Measurements from ENCODE around the gene XRCC2.
"Not testable (repeated sequence)": the region's sequence is repeated elsewhere in the genome, so short reads cannot be mapped to it uniquely, and the experiment has no call there.

Gene XRCC2

DNA sequence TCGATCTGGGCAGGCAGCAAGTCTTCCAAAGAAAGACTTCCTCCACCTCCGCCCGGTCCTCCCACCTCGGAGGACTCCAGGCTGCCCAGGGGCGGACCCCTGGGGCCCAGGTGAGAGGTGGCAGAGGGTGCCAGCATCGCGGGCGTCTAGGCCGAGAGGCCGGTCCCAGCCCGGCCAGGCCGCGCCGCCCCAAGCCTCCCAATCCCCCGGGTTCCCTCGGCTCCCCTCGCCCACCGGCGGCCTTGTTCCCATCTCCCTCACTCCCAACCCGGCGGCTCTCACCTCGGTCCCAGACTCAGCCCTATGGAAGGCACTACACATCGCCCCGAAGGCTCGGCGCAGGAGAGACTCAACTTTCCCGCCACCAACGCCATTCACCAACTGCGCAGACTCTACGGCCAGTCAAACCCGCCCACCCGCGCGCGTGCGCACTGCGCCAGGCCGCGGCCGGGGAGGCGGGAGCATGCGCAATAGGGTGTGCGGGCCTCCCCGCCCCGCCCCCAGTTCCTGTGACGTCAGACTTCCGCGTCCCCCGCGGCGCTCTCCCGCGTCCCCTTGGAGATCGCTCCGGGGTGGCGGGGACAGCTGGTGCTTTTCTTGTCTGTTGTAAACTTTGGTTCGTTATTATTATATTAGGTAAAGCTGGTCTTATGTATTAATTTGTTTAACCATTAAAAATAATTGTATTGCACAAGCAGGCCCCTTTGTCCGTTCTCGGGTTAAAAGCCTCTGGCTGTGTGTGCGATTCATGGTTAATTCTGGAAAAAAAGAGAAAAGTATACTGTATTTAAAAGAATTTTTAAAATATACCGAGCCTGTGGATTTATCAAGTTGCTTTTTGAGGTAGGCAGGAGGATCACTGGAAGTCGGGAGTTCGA lies at the start of gene XRCC2:
Gene XRCC2 (minus strand): TSS at position 383 of the 878 bp plus-strand sequence. CDS start 62 bp downstream, at position 321.
- peak; percentile 98 for DNase-seq
- ATAC-seq, result peak; percentile 97

DNA sequence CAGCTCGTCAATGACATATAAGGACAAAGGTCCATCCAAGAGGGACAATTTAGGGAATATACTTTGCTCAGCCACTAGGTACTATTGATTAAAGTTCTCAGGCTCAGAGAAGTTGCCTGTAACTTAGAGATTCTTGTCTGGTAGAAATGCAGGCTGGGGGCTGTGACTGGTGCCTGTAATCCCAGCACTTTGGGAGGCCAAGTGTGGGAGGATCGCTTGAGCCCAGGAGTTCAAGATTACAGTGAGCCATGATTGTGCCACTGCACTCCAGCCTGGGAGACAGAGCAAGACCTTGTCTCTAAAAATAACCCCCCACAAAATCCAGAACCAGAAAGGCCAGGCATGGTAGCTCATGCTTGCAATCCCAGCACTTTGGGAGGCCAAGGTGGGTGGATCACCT lies 47.4 kb upstream of the XRCC2 start:
- DNase-seq (no peak), ATAC-seq (no peak)

DNA sequence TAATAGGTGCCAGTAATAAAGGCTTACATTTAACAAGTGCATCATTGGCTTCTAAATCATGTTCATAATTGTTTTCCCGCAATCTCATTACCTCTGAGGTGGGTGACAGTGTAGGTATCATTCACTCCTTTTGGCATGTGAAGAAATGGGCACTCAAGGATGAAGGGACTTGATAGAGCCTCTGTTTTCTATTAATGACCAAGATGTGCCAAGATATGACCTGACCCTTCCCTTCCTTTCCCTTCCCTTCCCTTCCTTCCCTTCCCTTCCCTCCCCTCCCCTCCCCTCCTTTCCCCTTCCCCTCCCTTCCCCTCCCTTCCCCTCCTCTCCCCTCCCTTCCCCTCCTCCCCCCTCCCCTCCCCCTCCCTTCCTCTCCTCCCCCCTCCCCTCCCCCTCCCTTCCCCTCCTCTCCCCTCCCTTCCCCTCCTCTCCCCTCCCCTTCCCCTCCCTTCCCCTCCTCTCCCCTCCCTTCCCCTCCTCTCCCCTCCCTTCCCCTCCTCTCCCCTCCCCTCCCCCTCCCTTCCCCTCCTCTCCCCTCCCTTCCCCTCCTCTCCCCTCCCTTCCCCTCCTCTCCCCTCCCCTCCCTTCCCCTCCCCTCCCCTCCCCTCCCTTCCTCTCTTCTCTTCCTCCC lies 36.6 kb upstream of the XRCC2 start:
- not testable (repeated sequence) for DNase-seq, ATAC-seq

DNA sequence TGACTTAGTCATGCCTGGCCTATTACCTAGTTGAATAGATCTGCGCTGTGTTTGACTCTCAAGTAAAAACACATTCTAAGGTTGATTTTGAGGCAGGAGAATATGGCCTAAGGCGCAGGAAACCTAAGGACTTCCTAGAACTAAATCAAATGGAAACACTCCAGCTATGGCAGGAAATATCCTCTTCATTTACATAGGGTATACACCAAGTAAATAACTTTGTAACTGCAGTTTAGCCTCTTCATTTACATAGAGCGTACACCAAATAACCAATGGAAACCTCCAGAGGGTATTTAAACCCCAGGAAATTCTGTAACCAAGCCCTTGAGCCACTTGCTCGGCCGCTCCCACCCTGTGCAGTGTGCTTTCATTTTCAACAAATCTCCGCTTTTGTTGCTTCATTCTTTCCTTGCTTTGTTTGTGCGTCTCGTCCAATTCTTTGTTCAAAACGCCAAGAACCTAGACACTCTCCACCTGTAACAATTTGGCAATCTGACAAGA lies 35.6 kb upstream of the XRCC2 start:
- DNase-seq, result no peak
- ATAC-seq, result no peak

DNA sequence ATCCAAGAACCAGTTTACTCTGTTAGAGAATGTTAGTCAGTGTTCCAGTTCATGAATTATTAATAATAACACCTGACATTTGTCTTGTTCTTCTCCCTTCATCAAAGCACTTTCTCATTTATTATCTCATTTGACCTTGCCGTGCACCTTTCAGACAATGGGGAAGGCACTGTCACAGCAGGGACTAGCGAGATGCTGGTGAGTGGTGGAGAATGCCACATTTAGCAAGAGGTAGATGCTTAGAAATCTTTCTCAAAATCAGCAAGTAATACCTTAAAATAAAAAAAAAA lies 34.2 kb upstream of the XRCC2 start:
- DNase-seq (no peak), ATAC-seq (no peak)

DNA sequence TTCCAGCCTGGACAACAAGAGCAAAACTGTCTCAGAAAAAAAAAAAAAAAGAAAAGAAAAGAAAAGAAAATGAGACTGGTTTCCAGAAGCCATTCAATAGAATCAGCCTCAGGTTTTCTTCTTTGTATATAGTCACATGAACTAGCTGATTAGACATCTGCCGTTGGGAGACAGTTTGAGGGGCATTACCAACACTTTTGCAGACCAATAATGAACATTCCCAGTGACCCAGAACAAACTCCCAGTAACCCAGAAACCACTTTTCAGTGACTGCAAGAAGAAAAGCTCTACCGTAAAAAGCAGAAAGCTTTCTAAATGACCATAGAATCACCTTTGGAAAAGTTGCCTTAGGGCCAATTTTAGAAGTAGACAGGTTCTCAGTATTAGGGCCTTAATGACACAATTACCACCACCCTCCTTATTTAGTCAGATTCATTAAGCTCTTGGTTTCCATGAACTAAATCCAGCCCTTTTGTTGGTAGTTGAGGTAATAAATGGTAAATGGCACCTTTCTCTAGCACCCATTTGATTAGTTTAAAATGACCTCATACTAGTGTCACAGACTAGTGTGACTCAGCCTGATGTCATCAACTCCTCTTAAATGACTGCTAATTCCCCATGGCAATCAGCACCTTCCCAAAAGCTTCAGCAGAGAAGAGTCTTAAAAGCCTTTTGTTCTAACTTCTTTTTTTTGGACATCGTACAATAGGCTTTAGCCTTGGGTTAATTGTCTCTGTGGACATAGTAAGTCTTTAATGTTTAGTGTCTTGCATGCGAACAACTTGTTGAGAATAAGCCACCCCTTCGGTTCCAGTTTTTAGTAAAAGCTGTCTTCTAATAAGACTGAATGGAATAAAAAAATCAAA lies 33.6 kb upstream of the XRCC2 start:
- DNase-seq (no peak), ATAC-seq (no peak)

DNA sequence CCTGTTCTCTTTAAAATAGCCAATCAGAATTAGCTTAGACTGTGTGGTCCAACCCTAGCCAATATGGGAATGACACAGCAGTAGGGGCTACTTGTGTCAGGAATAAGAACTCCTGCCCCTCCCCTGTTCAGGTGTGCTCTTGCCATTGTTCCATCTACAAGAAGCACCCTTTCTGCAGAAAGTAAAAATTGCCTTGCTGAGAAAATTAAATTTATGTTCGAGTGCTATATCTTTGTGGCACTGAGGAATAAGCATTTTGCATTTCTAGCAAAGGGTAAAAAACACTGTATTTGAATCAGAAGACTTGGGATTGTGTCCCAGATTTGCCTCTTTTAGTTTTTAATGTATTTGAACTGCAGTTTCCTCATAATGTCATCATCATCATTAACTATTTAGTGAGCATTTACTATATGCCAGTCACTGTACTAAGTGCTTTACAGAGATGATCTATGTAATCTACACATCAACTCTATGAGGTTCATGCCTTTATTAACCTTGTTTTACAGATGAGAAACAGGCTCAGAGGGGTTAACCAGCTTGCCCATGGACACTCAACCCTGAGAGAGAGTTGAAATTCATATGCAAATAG lies 28.9 kb upstream of the XRCC2 start:
- no peak for ATAC-seq
- DNase-seq, result no peak

DNA sequence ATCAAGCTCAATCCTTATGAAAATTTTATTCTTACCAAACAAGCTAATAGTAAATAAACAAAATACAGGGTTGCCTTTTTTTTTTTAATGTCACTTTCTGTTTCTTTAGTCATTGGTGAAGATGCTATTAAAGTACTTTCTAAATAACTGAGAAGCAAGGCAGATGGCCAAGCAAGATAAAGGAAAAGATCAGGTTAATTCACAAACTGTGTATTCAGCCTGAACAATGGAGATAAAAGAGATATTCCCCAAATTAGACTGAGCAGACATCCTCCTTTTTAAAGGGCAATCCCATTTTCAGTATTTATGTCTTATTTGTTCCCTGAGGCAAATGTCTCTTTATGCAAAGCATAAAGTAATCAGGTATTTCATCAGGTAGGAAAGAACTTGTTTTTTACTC lies 23.1 kb upstream of the XRCC2 start:
- DNase-seq (no peak), ATAC-seq (no peak)

DNA sequence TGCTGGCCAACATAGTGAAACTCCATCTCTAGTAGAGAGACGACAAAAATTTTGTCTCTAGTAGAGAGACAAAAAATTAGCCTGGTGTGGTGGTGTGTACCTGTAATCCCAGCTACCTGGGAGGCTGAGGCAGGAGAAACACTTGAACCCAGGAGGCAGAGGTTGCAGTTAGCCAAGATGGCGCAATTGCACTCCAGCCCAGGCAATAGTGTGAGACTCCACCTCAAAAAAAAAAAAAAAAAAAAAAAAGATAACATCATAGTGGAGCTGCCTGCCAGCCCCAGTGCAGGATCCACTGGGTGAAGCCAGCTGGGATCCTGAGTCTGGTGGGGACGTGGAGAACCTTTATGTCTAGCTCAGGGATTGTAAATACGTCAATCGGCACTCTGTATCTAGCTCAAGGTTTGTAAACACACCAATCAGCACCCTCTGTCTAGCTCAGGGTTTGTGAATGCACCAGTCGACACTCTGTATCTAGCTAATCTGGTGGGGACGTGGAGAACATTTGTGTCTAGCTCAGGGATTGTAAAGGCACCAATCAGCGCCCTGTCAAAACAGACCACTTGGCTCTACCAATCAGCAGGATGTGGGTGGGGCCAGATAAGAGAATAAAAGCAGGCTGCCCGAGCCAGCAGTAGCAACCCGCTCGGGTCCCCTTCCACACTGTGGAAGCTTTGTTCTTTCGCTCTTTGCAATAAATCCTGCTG lies 21.5 kb upstream of the XRCC2 start:
- DNase-seq, ATAC-seq: not testable (repeated sequence)

DNA sequence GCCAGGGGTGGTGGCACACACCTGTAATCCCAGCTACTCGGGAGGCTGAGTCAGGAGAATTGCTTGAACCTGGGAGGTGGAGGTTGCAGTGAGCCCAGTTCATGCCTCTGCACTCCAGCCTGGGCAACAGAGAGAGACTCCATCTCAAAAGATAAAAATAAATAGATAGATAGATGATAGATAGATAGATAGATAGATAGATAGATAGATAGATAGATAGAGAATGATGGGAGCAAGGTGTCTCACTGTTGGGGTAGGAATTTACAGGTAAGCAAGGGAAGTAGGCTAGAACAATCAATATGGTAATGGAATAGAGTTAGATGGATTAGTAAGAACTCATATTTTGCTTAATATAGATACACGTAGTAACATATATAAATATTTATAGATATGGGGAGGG lies 16.3 kb upstream of the XRCC2 start:
- ATAC-seq, DNase-seq: not testable (repeated sequence)

DNA sequence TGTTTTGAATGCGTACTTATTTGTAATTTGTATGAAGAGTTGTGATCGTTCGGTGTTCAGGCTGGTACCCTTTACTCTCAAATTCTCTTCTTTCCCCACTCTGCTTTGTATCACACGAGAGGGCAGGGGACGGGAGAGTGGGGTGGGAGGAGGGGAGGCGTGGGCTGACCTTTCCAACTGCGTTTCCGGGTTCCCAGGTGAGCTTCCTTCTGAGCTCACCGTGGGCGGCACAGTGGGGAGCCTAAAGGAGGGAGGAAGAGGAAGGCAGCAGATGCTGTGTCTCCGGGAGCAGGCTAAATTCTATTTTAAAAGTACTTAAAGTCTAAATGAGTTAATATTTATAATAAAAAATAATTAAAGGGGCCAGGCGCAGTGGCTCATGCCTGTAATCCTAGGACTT lies 7.4 kb upstream of the XRCC2 start:
- no peak for ATAC-seq
- DNase-seq, result no peak

DNA sequence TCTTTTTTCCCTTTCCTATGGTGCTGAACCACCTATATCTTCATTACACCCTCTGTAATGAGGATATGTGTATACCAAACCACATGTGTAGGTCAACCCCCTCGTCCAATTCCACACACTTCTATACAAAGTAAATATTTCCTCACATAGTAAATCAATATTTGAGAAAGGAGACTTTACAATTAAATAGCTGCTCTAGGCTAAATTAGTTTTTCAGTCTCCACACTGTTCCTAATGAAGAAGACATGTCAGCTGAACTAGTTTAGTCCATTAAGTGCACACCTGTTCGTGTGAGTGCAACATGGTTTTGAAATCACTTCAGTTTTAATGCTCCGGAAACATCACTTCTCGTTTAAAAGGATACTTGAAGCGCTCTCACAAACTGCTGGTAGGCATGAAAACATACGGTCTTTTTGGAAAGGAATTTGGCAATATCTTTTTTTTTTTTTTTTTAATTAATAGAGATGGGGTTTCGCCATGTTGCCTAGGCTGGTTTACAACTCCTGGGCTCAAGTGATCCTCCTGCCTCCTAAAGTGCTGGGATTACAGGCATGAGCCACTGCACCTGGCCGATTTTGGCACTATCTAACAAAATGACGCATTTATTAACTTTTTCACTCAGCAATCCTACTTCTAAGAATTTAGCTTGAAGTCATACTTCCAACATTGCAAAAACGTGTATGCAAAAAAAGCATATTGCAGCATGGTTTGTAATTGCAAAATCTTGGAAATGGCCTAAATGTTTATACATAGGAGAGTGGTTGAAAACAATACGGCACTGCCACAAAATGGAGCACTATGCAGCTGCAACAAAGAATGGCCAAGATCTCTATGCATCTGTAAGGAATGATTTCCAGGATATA lies 2.1 kb upstream of the XRCC2 start:
- DNase-seq (no peak), ATAC-seq (no peak)

DNA sequence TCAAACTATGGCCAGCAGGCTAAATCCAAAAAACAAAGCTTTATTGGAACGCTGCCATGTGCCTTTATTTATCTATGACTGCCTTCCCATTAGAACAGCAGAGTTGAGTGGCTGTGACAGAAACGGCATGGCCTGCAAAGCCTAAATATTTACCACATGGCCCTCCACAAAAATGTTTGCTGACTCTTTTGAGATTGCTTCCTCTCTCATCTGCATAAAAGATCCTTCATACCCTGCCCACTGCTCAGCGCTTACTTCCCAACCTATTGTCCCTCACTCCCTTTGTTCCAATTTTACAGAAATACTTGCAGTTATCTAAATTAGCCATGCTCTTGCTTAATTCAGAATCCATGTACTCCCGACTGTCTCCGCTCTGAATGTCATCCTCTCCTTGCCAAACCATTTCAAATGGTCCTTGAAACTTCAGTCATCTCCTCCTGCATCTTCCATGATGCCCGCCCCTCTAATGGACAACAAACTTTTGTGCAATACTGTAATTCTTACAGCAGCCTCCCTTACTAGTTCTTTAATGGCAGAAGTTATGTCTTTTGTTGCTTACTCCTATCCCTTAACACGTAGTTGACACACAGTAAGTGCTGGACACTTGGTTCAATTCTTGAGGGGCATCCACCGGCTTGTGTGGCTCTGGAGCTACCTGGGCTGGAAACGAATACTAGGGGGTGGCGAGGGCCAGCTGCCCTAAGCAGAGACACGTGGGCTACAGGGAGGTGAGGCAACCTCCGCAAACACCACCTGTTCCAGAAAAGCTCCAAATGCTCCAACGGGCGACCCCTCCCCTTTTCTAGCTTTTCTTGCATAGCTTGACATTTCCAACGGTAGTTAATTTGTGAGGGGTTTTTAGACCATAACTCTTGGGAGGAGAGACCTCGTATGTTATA lies 832 bp downstream of the XRCC2 start:
- ATAC-seq (peak; percentile 26), DNase-seq (peak; percentile 34)

DNA sequence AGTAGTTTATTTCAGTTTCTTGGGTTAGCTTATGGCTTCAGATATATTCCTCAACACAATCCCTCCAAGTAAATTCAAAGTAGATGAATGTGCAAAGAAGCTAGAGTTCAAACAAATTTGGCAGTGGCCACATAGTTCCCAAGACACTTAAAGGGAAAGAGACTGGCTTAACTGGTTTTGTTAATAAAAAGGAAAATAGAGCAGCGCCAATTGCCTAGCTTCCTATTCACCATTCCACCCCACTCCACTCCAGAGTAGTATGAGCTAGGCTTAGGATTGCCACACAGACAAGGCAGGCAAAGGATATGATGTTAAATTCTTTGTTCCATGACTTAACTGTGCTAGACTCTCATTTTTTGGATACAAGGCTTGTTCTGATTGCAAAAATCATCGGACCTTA lies 2.0 kb downstream of the XRCC2 start:
- ATAC-seq (no peak), DNase-seq (no peak)

DNA sequence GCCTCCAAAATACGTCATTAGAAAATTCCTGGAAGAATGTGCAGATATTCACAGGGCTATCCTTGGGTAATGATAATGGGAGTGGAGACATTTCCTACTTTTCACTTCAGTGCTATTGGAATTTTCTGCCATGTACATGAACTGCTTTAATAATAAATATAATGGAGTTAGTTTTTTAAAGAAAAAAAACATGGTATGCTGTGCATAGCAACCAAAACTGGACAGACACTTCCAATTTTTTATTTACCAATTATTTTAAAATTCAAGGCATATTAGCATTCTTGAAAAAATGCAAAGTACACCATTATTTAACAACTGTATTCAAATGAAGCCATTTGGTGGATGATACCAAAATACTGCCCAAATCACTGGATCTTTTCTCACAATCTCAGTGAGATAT lies 3.3 kb downstream of the XRCC2 start:
- ATAC-seq (no peak), DNase-seq (no peak)

DNA sequence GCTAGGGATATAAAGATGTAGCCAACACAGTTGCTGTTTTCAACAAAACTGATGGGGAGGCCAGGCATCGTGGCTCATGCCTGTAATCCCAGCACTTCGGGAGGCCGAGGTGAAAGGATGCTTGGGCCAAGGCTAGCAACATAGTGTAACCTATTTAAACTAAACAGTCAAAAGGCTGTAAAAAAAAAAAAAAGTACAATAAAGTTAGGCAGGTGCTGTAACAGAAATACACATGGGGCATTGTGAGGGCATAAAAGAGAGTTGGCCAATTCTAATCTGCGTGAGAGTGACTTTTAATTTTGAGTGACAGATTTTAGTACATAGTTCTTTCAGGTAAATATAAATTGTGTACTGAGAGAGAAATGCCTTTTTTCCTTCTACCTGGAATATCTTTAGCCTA lies 6.2 kb downstream of the XRCC2 start:
- DNase-seq, result no peak
- ATAC-seq, result no peak

DNA sequence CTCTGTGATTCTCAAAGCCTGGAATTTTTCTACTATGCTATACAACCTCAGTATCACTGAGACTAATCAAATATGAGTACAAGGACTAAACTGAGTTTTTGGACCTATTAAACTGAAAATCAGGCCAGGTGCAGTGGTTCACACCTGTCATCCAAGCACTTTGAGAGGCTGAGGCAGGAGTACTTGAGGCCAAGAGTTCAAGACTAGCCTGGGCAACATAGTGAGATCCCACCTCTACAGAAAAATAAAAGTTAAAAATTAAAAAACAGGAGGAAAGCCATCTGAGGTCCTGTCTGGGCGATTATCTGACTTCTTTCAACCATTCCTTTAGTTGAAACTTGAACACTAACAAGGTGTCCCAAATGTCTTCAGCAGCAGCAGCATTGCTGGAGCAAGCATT lies 7.0 kb downstream of the XRCC2 start:
- no peak for ATAC-seq
- DNase-seq, result no peak

DNA sequence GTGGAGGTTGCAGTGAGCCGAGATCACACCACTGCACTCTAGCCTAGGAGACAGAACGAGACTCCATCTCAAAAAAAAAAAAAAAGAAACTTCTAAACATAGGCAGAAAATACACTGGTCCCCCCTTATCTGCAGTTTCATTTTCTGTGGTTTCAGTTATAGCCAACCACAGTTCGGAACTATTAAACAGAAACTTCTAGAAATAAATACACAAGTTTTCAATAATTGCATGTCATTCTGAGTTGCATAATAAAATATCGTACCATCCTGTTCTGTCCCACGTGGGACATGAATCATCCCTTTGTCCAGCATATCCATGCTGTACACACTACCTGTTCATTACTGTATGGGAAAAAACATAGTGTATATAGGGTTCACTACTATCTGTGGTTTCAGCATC lies 8.0 kb downstream of the XRCC2 start:
- ATAC-seq (no peak), DNase-seq (no peak)

DNA sequence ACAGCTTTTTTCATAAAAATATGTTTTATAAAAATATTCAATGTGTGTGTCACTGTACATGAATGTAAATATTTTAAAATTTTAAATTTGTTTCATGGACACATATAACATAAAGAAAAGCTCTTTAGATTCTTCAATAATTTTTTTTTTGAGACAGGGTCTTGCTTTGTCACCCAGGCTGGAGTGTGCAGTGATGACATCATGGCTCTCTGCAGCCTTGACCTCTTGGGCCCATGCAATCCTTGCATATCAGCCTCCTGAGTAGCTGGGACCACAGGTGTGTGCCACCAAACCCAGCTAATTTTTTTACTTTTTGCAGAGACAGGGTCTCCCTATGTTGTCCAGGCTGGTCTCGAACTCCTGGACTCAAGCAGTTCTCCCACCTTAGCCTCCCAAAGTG lies 9.9 kb downstream of the XRCC2 start:
- ATAC-seq, result no peak
- DNase-seq, result no peak

DNA sequence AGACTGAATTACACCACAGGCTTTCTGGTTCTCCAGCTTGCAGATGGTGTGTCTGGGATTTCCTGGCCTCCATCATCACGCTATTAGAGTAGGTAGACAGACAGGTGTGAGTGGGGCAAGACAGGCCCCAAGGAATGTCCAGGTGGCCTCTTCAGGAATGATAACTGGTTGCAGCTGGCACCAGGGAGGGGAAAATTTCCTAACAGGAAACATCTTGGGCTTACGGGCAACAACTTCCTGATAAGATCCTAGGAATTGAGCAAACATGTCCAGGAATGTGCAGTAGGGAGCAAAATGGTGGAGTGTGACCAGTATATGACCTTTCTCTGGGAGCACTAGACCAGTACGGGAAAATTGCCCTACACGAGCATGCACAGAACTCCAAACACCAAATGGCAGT lies 11.3 kb downstream of the XRCC2 start:
- no peak for ATAC-seq
- DNase-seq, result no peak

Data from stimulated activated naive CD8-positive, alpha-beta T cell treated with anti-CD3 and anti-CD28 coated beads, Interleukin-15, Interleukin-2, amounts not matched to agents 100 U/mL and 50 U/mL, for 24 hours (primary cell).